IMR-90 (cell line): Measurements from ENCODE around the gene SLC15A2. TPM values are rescaled to one million over a fixed set of nuclear protein-coding genes. Genes with fewer than 3 reads are reported as not detected.

Source experiments
- ATAC-seq: fragments of 200-7000 bp; cut with Tn5 transposase; 2 replicates; pipeline ENCODE4 v1.9.1; 2020; ENCODE audit warnings: low read depth, mild to moderate bottlenecking, moderate library complexity
- BruUV-seq: library from RNA; stranded (reverse); fragments of 400-500 nt; replicated peaks from 2 replicates; lab custom pipeline; 2021; lab: Mats Ljungman, UMichigan
- CTCF ChIA-PET: fragments of 300-600 bp; formaldehyde crosslinking; extraction: SDS; loops from one replicate; lab custom pipeline; 2021; ENCODE audit warnings: antibody characterized with exemption; lab: Yijun Ruan, JAX
- POLR2A ChIA-PET: fragments of 300-600 bp; sonication (Branson Sonifier 250); formaldehyde crosslinking; loops from one replicate; lab custom pipeline; 2022; ENCODE audit warnings: antibody characterized with exemption; ENCODE audit not compliant: unreplicated experiment; lab: Charles Lee
- DNase-seq: peaks from one replicate; pipeline ENCODE4 v3.0.0; 2013
- H2AFZ ChIP-seq: replicated peaks from 2 replicates; pipeline ENCODE3; 2013; ENCODE audit warnings: low read length, mild to moderate bottlenecking; ENCODE audit not compliant: poor library complexity
- H2AK5ac ChIP-seq: 2 replicates; pipeline ENCODE4 v1.6.1; 2013; ENCODE audit warnings: low read depth, low read length, inconsistent platforms
- H2AK9ac ChIP-seq: replicated peaks from 2 replicates; pipeline ENCODE3; 2013; ENCODE audit warnings: mild to moderate bottlenecking, low read depth, low read length, moderate library complexity; ENCODE audit not compliant: poor library complexity
- H2BK120ac ChIP-seq: 2 replicates; pipeline ENCODE4 v1.6.1; 2013; ENCODE audit warnings: low read depth, low read length, inconsistent platforms
- H2BK15ac ChIP-seq: 3 replicates; pipeline ENCODE4 v1.6.1; 2013; ENCODE audit warnings: low read depth, low read length, inconsistent platforms
- H2BK20ac ChIP-seq: 2 replicates; pipeline ENCODE4 v1.6.1; 2013; ENCODE audit warnings: low read depth, mild to moderate bottlenecking, inconsistent platforms, low read length, moderate library complexity
- H2BK5ac ChIP-seq: 2 replicates; pipeline ENCODE4 v1.6.1; 2013; ENCODE audit warnings: mild to moderate bottlenecking, low read depth, low read length, inconsistent platforms; ENCODE audit not compliant: poor library complexity, severe bottlenecking
- H3K14ac ChIP-seq: replicated peaks from 2 replicates; pipeline ENCODE4 v1.6.1; 2013; ENCODE audit warnings: low read depth, low read length, inconsistent platforms
- H3K18ac ChIP-seq: 2 replicates; pipeline ENCODE4 v1.6.1; 2013; ENCODE audit warnings: low read depth, low read length, control low read depth
- H3K23ac ChIP-seq: 2 replicates; pipeline ENCODE4 v1.6.1; 2013; ENCODE audit warnings: low read depth, low read length, inconsistent platforms
- H3K27ac ChIP-seq: 2 replicates; pipeline ENCODE4 v1.5.1; 2013; ENCODE audit warnings: mild to moderate bottlenecking, control low read depth, low read length; ENCODE audit not compliant: insufficient read depth
- H3K27me3 ChIP-seq: 2 replicates; pipeline ENCODE4 v1.6.1; 2013; ENCODE audit warnings: low read length; ENCODE audit not compliant: control insufficient read depth, insufficient read depth
- H3K36me3 ChIP-seq: 2 replicates; pipeline ENCODE4 v1.6.1; 2013; ENCODE audit warnings: low read length, mixed read lengths; ENCODE audit not compliant: control insufficient read depth, insufficient read depth
- H3K4ac ChIP-seq: 2 replicates; pipeline ENCODE4 v1.6.1; 2013; ENCODE audit warnings: low read depth, low read length, inconsistent platforms
- H3K4me1 ChIP-seq: 2 replicates; pipeline ENCODE4 v1.6.1; 2013; ENCODE audit warnings: low read length, mixed read lengths; ENCODE audit not compliant: control insufficient read depth, insufficient read depth
- H3K4me2 ChIP-seq: 2 replicates; pipeline ENCODE4 v1.6.1; 2013; ENCODE audit warnings: low read depth, mild to moderate bottlenecking, control low read depth, low read length, moderate library complexity
- H3K4me3 ChIP-seq: 2 replicates; pipeline ENCODE4 v1.5.1; 2013; ENCODE audit warnings: low read depth, mild to moderate bottlenecking, control low read depth, low read length, moderate library complexity; ENCODE audit not compliant: insufficient read depth
- H3K56ac ChIP-seq: 2 replicates; pipeline ENCODE4 v1.6.1; 2013; ENCODE audit warnings: low read length, inconsistent platforms; ENCODE audit not compliant: insufficient read depth; ENCODE audit errors: extremely low read depth
- H3K79me1 ChIP-seq, 2 experiments: 2 replicates each; pipeline ENCODE4 v1.6.1; 2013; ENCODE audit warnings: low read length in 2 of 2, inconsistent platforms in 1 of 2, low read depth in 1 of 2
- H3K9ac ChIP-seq: 2 replicates; pipeline ENCODE4 v1.6.1; 2013; ENCODE audit warnings: low read depth, low read length, control low read depth
- H3K9me1 ChIP-seq: 2 replicates; pipeline ENCODE4 v1.6.1; 2013; ENCODE audit warnings: low read length, inconsistent platforms; ENCODE audit not compliant: insufficient read depth
- H3K9me3 ChIP-seq: 2 replicates; pipeline ENCODE4 v1.6.1; 2013; ENCODE audit warnings: low read length; ENCODE audit not compliant: control insufficient read depth, insufficient read depth
- H4K20me1 ChIP-seq: 2 replicates; pipeline ENCODE4 v1.6.1; 2013; ENCODE audit warnings: low read length, inconsistent platforms; ENCODE audit not compliant: insufficient read depth
- H4K5ac ChIP-seq: 2 replicates; pipeline ENCODE4 v1.6.1; 2013; ENCODE audit warnings: mild to moderate bottlenecking, low read depth, low read length, control low read depth
- H4K8ac ChIP-seq, 2 experiments: 2 replicates each; pipeline ENCODE4 v1.6.1; 2013; ENCODE audit warnings: low read depth in 2 of 2, low read length in 2 of 2, control low read depth in 1 of 2, inconsistent platforms in 1 of 2
- H4K91ac ChIP-seq: 2 replicates; pipeline ENCODE4 v1.6.1; 2013; ENCODE audit warnings: low read depth, low read length, inconsistent platforms; ENCODE audit not compliant: insufficient read depth
- BHLHE40 ChIP-seq: fragments of 150-350 bp; IDR thresholded peaks from 2 replicates; pipeline ENCODE4 v1.6.1; 2016; ENCODE audit warnings: mild to moderate bottlenecking, low read depth, low read length
- CEBPB ChIP-seq: IDR thresholded peaks from 2 replicates; pipeline ENCODE4 v1.6.1; 2012; ENCODE audit warnings: low read depth, low read length, improper control_type of control experiment
- CHD1 ChIP-seq: IDR thresholded peaks from 2 replicates; pipeline ENCODE4 v1.6.1; 2012; ENCODE audit warnings: low read depth, low read length, improper control_type of control experiment
- CTCF ChIP-seq: conservative IDR thresholded peaks from 2 replicates; pipeline ENCODE4 v1.5.1; 2012; ENCODE audit warnings: mild to moderate bottlenecking, low read depth, low read length, improper control_type of control experiment
- ELK1 ChIP-seq: fragments of 150-350 bp; IDR thresholded peaks from 2 replicates; pipeline ENCODE4 v1.6.1; 2016; ENCODE audit warnings: low read depth, mild to moderate bottlenecking, low read length, moderate library complexity, borderline replicate concordance
- FOS ChIP-seq: fragments of 150-350 bp; IDR thresholded peaks from 2 replicates; pipeline ENCODE4 v1.6.1; 2016; ENCODE audit warnings: low read depth, low read length
- MAFK ChIP-seq: IDR thresholded peaks from 2 replicates; pipeline ENCODE4 v1.6.1; 2012; ENCODE audit warnings: low read depth, low read length, improper control_type of control experiment
- MAZ ChIP-seq: IDR thresholded peaks from 2 replicates; pipeline ENCODE4 v1.6.1; 2012; ENCODE audit warnings: low read depth, mild to moderate bottlenecking, low read length, improper control_type of control experiment, moderate library complexity, borderline replicate concordance
- MXI1 ChIP-seq: IDR thresholded peaks from 2 replicates; pipeline ENCODE4 v1.6.1; 2012; ENCODE audit warnings: low read depth, mild to moderate bottlenecking, low read length, moderate library complexity, borderline replicate concordance
- NFE2L2 ChIP-seq: fragments of 150-350 bp; IDR thresholded peaks from 2 replicates; pipeline ENCODE4 v1.6.1; 2016; ENCODE audit warnings: low read depth, mild to moderate bottlenecking, low read length
- POLR2A ChIP-seq: IDR thresholded peaks from 2 replicates; pipeline ENCODE4 v1.6.1; 2012; ENCODE audit warnings: mild to moderate bottlenecking, low read depth, low read length
- RAD21 ChIP-seq: IDR thresholded peaks from 2 replicates; pipeline ENCODE4 v1.6.1; 2012; ENCODE audit warnings: low read length, improper control_type of control experiment
- RCOR1 ChIP-seq: IDR thresholded peaks from 2 replicates; pipeline ENCODE4 v1.6.1; 2012; ENCODE audit warnings: mild to moderate bottlenecking, low read length, improper control_type of control experiment; ENCODE audit not compliant: insufficient replicate concordance
- RFX5 ChIP-seq: IDR thresholded peaks from 2 replicates; pipeline ENCODE4 v1.8.0; 2012; ENCODE audit warnings: low read depth, mild to moderate bottlenecking, low read length, moderate library complexity
- SMC3 ChIP-seq: fragments of 150-350 bp; IDR thresholded peaks from 2 replicates; pipeline ENCODE4 v1.6.1; 2016; ENCODE audit warnings: low read depth, mild to moderate bottlenecking, antibody characterized with exemption, low read length, moderate library complexity
- USF2 ChIP-seq: fragments of 150-350 bp; IDR thresholded peaks from 2 replicates; pipeline ENCODE4 v1.6.1; 2017; ENCODE audit warnings: mild to moderate bottlenecking, antibody characterized with exemption, low read length, low read depth
- dilution Hi-C: fragments of 300-500 bp; cut with HindIII; formaldehyde crosslinking; loops from one replicate; pipeline ENCODE4 v1.14.3; 2018; ENCODE audit warnings: low sequenced_read_pairs; ENCODE audit not compliant: unreplicated experiment
- in situ Hi-C: fragments of 300-500 bp; cut with MboI; formaldehyde crosslinking; loops from 3 replicates; pipeline ENCODE4 v1.14.3; 2019; ENCODE audit warnings: low sequenced_read_pairs, inconsistent platforms, mixed read lengths
- intact Hi-C: fragments of 100-400 bp; cut with micrococcal nuclease; formaldehyde crosslinking; loops from 2 replicates; pipeline ENCODE4 v1.10.0; 2022
- polyA plus RNA-seq, 3 experiments: library from polyadenylated mRNA; depleted of rRNA; stranded (reverse); fragments of >200 nt; gene quantifications; 2 replicates each; pipeline ENCODE4 v1.2.3, GENCODE V29; 2012; ENCODE audit warnings: low replicate concordance in 1 of 3
- total RNA-seq: library from RNA; depleted of rRNA; stranded (reverse); fragments of >200 nt; gene quantifications from 2 replicates; pipeline ENCODE4 v1.2.3, GENCODE V29; 2012

SLC15A2 gene
- total and polyA plus RNA-seq, 2 of the 4 experiments (the other 2 are of a cell fraction) = 0.18 to 0.31 TPM

GRCh38 chr3:121943431-121943830 is 49.2 kb downstream of the SLC15A2 start:
- H4K5ac ChIP-seq = no peak overlapping the region
- H3K9ac ChIP-seq = no peak overlapping the region
- BruUV-seq = no TSS peak
- H3K36me3 ChIP-seq = no peaks in the 10 kb centered on the region
- in situ Hi-C loops (no loop called here), dilution Hi-C loops (no loop called here), intact Hi-C loops (no loop called here)
- no peaks in the 10 kb centered on the region for H3K79me1 ChIP-seq
- no peaks in the 10 kb centered on the region for H3K9me1 ChIP-seq
- no peak overlapping the region for H3K4me3 ChIP-seq
- no peak overlapping the region for H3K4me2 ChIP-seq
- no peaks in the 10 kb centered on the region for H4K20me1 ChIP-seq
- no peak overlapping the region for H3K27ac ChIP-seq
- no peak overlapping the region for H2AFZ ChIP-seq
- ChIA-PET CTCF (no interaction called here), POLR2A (no interaction called here)
- H4K8ac ChIP-seq = no peak overlapping the region
- no peak overlapping the region for H2BK5ac ChIP-seq
- H3K56ac ChIP-seq = no peak overlapping the region
- no peaks in the 10 kb centered on the region for H3K27me3 ChIP-seq
- no peak overlapping the region for H4K91ac ChIP-seq
- H3K4ac ChIP-seq = no peak overlapping the region
- H2BK120ac ChIP-seq = no peak overlapping the region
- H3K23ac ChIP-seq = no peak overlapping the region
- H3K14ac ChIP-seq = no peak overlapping the region
- no peak overlapping the region for H2AK5ac ChIP-seq
- no peak overlapping the region for H3K18ac ChIP-seq
- H2AK9ac ChIP-seq = no peak overlapping the region
- TF ChIP-seq CHD1 (no peak), POLR2A (no peak), CEBPB (no peak), CTCF (no peak), RCOR1 (no peak), BHLHE40 (no peak), RFX5 (no peak), MAZ (no peak), FOS (no peak), SMC3 (no peak), ELK1 (no peak), RAD21 (no peak), MAFK (no peak), MXI1 (no peak), USF2 (no peak), NFE2L2 (no peak)
- H3K4me1 ChIP-seq = no peaks in the 10 kb centered on the region
- ATAC-seq (no peak), DNase-seq (no peak)
- H3K9me3 ChIP-seq = no peaks in the 10 kb centered on the region
- H2BK15ac ChIP-seq = no peak overlapping the region
- H2BK20ac ChIP-seq = no peak overlapping the region
